BJ (cell line): ENCODE measurements around the gene JPH4. TPM values are rescaled to one million over a fixed set of nuclear protein-coding genes. Genes with fewer than 3 reads are reported as not detected.

Experiments used
- CTCF ChIA-PET: fragments of 350-600 bp; formaldehyde crosslinking; extraction: SDS; loops from one replicate; lab custom pipeline; 2021; ENCODE audit warnings: antibody characterized with exemption, inconsistent platforms; lab: Yijun Ruan, JAX
- POLR2A ChIA-PET: fragments of 300-600 bp; sonication (Branson Sonifier 250); formaldehyde crosslinking; extraction: SDS; loops from one replicate; lab custom pipeline; 2021; ENCODE audit warnings: antibody characterized with exemption; lab: Charles Lee
- DNase-seq: peaks from one replicate; pipeline ENCODE4 v3.0.0-alpha.2; 2011; ENCODE audit warnings: low read depth
- H3K27me3 ChIP-seq: 2 replicates; pipeline ENCODE4 v1.6.0; 2011; ENCODE audit warnings: low read length; ENCODE audit not compliant: control insufficient read depth, insufficient read depth
- H3K36me3 ChIP-seq: 2 replicates; pipeline ENCODE4 v1.5.1; 2011; ENCODE audit warnings: low read length; ENCODE audit not compliant: control insufficient read depth, insufficient read depth
- H3K4me3 ChIP-seq: 2 replicates; pipeline ENCODE4 v1.5.1; 2011; ENCODE audit warnings: low read depth, mild to moderate bottlenecking, control low read depth, low read length
- polyA plus RNA-seq: library from polyadenylated mRNA; depleted of rRNA; stranded (reverse); fragments of >200 nt; gene quantifications from 2 replicates; pipeline ENCODE4 v1.2.3, GENCODE V29; 2011
- TF ChIP-seq, protein P1 (sequence below): IDR thresholded peaks from 2 replicates; pipeline ENCODE4 v1.5.1; 2011; ENCODE audit warnings: low read depth, mild to moderate bottlenecking, control low read depth, inconsistent platforms, low read length, moderate library complexity; ENCODE audit not compliant: insufficient read depth

Gene JPH4
- polyA plus RNA-seq, 1 experiment = not detected

DNA sequence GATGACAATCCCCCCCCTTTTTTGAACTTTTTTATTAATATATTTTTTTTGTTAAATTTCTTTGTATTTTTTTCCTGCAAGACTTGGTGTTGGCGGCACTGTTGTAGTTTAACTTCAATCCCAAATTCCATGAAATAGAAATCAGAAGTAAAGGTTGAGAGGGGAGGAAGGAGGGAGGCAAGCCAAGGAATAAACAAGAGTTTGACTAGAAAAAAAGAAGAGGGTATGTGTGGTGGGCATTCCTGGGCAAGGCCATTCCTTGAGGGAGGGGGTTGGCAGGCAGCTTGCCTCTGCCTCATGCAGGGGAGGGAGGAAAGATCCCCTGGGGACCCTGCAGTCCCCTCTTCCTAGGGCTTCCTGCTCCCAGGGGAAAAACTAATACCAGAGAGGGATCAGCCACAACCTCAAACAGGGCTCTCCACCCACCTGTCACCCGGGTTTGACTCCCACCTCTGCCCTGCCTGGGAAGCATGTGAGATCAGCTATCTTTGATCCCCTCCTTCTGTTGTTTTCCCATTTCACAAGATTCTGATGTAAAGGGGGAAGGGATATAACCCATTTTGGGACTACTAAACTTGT lies 10.5 kb downstream of the JPH4 start:
- Histone ChIP-seq H3K27me3 (peaks cover 7% of the 10 kb centered on the region), H3K36me3 (no peaks in the 10 kb centered on the region; the same call in 1 of the 2 replicates), H3K4me3 (peak overlapping the region; percentile 52)
- POLR2A ChIA-PET = no interaction called here
- DNase-seq = no peak
- TF ChIP-seq, protein P1, sequence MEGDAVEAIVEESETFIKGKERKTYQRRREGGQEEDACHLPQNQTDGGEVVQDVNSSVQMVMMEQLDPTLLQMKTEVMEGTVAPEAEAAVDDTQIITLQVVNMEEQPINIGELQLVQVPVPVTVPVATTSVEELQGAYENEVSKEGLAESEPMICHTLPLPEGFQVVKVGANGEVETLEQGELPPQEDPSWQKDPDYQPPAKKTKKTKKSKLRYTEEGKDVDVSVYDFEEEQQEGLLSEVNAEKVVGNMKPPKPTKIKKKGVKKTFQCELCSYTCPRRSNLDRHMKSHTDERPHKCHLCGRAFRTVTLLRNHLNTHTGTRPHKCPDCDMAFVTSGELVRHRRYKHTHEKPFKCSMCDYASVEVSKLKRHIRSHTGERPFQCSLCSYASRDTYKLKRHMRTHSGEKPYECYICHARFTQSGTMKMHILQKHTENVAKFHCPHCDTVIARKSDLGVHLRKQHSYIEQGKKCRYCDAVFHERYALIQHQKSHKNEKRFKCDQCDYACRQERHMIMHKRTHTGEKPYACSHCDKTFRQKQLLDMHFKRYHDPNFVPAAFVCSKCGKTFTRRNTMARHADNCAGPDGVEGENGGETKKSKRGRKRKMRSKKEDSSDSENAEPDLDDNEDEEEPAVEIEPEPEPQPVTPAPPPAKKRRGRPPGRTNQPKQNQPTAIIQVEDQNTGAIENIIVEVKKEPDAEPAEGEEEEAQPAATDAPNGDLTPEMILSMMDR = no peak
- CTCF ChIA-PET = interaction anchor here (1.3 to 16.8 kb wide), 5 partner anchors 8 to 343 kb away, joined by 3 to 479 read pairs (median 5); partner anchors contain the start of gene NGDN

DNA sequence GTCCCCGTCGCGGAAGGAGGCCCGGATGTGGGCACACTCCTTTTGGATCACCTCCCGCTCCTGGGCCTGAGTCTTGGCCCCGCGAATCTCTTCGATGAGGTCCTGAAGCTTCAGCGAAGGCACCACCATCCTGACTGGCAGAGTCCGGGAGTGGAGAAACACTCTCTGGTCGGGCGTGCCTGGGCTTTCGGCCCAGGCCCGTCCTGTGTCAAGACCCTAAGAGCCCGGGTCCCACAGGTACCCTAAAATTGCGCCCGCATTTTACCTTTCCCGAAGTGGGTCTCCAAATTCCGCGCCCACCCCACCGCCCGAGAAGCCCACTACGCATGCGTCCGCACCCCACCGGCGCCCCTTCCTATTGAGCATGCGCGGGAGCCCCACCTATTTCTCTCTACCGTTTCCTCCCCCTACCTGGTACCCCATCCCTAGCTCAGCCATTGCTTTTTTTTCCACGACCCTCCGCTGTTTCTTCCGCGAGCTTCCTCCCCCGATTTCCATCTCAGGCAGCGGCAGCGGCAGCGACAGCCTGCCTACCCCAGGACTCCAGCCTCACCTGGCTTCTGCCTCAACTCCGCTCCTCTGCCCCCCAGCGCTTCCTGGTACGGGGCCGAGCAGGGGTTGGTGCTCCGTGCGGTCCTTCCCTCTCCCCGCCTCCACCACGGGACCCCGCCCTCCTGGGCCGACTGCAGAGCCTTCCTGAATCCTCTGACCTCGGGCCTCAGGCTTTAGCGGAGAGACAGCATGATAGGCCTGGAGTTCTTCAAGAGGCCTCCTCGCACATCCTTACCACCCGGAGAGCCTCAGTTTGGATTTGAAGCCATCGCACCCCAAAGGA lies 11.2 kb downstream of the JPH4 start, which contains the start of gene AP1G2:
TSS of gene AP1G2 (minus strand) at position 606 of the 835 bp plus-strand sequence. CDS start at position 129, 477 bp downstream.
- ChIA-PET POLR2A (no interaction called here), CTCF (interaction anchor here (1.3 to 16.8 kb wide), 5 partner anchors 8 to 343 kb away, joined by 3 to 479 read pairs (median 5); partner anchors contain the start of gene NGDN)
- TF ChIP-seq, protein P1 = no peak; the same call in 1 of the 2 replicates
- H3K27me3 ChIP-seq = peaks cover 4% of the 10 kb centered on the region
- no peaks in the 10 kb centered on the region; the same call in 1 of the 2 replicates for H3K36me3 ChIP-seq
- no peak for DNase-seq
- peak within 1 kb of the TSS; percentile 52 for H3K4me3 ChIP-seq

- ChIA-PET CTCF (interaction anchor here (1.3 to 16.8 kb wide), 4 partner anchors 7 to 344 kb away, joined by 3 to 479 read pairs (median 4); partner anchors contain the start of gene NGDN), POLR2A (no interaction called here)
- Histone ChIP-seq H3K36me3 (peaks cover 3% of the 10 kb centered on the region), H3K27me3 (peaks cover 2% of the 10 kb centered on the region), H3K4me3 (peak overlapping the region; percentile 52)
- TF ChIP-seq, protein P1 = peak; percentile 37
- no peak for DNase-seq
Measured at GRCh38 chr14:23566778-23567185, 11.8 kb downstream of the JPH4 start.

DNA sequence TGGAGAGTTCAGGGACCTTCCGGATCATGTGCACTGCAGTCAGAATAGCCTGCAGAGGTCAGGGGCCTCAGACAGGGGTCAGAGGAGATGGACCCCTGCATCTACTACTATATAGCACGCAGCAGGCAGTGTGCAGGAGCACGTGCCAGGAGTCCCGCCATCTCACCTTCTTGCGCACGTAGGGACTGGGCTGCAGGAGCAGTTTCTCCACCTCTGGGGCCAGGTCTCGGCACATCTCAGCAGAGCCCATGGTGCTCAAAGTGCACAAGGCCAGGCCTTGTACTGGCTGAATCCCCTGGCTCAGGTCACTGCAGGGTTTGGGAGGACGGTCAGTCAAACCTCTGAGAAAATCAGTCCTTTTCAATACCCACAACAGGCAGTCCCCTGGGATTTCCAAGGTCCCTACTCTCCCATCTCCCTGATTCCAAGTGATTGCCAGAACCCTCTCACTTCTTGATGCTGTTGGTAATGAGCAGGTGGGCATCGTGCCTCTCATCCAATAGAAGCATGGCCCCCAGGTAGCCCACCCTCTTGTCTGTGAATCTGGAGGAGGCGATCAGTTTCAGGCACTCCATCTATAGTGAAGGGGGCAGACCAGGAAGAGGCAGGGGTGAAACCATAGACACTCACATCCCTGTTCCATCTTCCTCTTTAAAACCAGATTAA lies 12.3 kb downstream of the JPH4 start:
- Histone ChIP-seq H3K27me3 (no peaks in the 10 kb centered on the region), H3K4me3 (no peak overlapping the region), H3K36me3 (peaks cover 4% of the 10 kb centered on the region)
- TF ChIP-seq, protein P1 = no peak
- no peak for DNase-seq
- ChIA-PET POLR2A (no interaction called here), CTCF (interaction anchor here (1.4 to 16.8 kb wide), 2 partner anchors 89 to 344 kb away, joined by 3 to 479 read pairs; partner anchors contain the start of gene NGDN)
